GM19397 (cell line): ENCODE measurements around the gene GABBR2.

ENCODE experiments used
- ATAC-seq: cut with Tn5 transposase; IDR thresholded peaks from one replicate; pipeline ENCODE4 v1.9.1; 2021; ENCODE audit warnings: mild to moderate bottlenecking, moderate library complexity; ENCODE audit not compliant: unreplicated experiment

Gene GABBR2

GRCh38 chr9:98708933-98709911 lies at the start of gene GABBR2:
Gene GABBR2 (minus strand): TSS chr9:98708935. CDS start chr9:98708737, 198 bp downstream.
- ATAC-seq: no peak

DNA sequence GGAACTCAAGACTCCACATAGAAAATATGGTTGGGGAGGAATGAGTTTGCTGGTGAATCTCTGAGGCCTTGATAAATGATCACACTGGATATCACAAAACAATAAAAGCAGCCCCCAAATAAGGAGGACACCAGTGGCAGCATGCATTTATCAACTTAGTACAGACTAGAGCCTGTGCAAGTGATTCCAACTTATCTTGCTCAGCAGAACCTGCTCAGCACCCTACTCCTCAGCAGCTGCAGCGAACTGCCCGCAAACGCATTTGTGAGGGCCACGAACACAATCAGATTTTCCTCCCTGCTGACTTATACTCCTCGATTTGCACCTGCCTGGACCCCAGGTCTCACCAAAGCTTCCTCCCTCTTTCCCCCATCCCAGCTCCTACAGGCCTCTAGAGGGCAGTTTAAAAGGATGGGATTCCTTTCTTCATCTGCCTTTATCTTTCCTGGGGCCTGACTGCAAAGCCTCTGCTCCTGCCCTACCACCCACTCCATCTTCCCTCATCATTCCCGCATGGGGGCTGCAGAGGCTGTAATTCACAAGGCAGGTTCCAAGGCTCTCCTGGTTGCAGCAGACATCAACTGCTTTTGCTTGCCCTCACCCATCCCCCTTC lies 46.4 kb upstream of the GABBR2 start:
- no peak for ATAC-seq

GRCh38 chr9:98751210-98751609 lies 42.5 kb upstream of the GABBR2 start:
- no peak for ATAC-seq

DNA sequence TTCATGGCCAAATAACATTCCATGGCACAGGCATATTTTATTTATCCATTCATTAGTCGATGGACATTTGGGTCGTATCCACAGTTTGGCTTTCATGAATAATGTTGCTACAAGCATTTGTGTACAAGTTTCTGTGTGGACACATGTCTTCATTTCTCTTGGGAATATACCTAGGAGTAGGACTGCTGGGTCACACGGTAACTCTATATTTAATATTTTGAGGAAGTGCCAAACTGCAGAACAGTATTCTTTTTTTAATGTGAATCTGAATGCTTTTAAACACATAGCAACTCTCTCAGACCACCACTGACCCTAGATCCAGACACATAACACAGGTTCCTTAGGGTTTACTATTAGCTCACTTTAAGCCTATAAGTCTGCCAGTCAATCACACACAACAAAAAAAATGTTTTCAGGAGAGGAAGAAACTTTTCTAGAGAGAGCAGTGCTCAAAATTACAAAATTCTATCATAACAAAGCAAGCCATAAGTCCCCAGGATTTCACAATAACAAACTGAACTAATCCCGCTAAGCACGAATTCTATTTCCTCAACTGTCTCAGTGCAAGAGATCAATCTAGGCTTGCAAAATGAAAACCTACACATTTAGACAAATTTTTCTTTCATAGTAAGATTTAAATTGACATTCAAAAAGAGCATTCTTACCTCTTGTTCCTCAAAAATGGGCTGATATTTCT lies 41.8 kb upstream of the GABBR2 start:
- no peak for ATAC-seq

DNA sequence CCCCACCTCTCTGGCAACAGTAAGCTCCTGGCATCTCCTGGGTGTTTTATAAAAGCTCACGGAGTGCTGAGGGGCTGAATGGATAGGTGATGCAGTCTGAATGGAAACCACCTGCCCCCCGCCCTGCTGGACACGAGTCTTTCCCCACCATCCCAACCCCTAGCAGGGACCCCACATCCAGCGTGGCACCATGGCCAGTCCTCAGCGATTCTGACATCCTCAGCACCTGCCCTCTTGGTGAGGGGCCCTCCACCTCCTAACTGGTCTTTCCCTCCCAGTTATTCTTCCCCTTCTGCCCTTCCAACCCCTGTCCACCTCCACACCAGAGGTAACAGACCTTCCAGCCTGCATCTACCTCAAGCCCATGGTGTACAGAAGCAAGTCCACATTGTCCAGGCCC lies 38.7 kb upstream of the GABBR2 start:
- ATAC-seq: no peak

- no peak for ATAC-seq
These were observed 36.7 kb upstream of the GABBR2 start for GRCh38 chr9:98745470-98745869.

DNA sequence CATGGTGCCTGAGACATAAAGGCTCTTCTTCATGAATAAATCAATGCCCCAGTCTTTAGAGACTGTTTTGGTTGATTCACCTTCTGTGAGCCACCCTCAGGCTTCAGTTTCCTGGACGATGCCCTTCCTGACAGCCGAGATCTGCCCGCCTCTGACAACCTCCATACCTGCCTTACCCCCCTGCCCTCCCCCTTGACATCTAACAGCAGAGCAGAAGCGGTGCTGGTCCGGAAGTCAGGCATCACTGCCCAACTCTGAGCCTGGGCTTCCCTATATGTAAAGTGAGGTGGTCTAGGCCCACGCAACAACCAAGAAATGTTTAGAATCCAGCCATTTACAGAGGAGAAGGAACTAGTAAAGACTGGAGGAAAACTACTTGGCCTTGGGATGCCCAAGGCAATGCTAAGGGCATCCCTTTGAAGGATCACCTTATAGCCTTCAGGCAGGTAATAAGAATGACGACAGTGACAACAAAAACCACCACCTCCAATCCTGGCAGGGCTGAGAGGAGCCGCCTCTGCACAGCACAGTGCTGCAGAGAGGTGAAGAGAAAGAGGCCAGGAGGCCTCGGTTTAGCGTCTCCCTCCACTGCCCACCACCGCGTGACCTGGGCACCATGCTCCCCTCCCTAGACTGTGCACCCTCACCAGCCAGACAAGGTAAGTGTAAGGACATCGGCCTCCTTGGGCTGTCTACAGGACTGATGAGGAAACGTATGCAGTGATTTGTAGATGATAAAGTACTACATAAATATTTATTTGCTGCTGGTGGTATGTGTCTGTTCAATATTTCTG lies 35.3 kb upstream of the GABBR2 start:
- ATAC-seq: no peak

- ATAC-seq: no peak
These were observed 34.6 kb upstream of the GABBR2 start for GRCh38 chr9:98743329-98743728.

GRCh38 chr9:98742325-98743280 lies 33.9 kb upstream of the GABBR2 start:
- no peak for ATAC-seq

DNA sequence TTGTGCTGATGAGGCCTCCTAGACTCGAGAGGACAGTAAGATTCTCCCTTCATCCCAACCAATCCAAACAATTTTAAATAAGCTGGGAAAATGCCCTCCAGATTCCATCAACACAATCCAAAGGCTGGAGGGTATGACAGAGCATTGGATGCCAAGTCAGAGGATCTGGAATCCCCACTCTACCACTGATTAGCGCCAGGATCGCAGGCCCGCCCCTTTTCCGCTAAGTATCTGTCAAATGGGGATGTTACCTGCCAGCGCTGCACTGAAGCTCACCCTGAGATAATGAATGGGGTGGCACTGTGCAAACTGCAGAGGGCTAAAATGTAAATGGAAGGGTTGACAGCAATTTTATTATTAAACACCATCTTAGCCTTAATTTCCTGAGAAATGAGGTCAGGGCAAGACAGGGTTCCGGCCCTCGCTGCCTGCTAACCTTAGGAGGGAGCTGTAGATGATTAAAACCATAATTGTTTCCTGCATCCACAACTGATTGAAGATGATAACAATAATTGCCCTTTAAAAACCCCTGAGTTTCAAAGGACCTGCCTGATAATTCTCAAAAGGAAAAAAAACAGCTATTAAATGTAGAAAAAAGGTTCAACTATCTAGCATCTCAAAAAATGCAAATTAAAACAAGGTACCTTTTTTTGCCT lies 31.6 kb upstream of the GABBR2 start:
- no peak for ATAC-seq

DNA sequence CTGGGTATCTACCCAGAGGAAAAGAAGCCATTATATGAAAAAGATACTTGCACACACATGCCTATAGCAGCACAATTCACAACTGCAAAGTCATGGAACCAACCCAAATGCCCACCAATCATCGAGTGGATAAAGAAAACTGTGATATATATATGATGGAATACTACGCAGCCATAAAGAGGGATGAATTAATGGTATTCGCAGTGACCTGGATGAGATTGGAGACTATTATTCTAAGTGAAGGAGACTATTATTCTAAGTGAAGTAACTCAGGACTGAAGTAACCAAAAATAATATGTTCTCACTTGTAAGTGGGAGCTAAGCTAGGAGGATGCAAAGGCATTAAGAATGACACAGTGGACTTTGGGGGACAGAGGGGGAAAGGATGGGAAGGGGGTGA lies 30.0 kb upstream of the GABBR2 start:
- ATAC-seq: no peak

GRCh38 chr9:98736226-98736625 lies 27.5 kb upstream of the GABBR2 start:
- ATAC-seq: no peak

DNA sequence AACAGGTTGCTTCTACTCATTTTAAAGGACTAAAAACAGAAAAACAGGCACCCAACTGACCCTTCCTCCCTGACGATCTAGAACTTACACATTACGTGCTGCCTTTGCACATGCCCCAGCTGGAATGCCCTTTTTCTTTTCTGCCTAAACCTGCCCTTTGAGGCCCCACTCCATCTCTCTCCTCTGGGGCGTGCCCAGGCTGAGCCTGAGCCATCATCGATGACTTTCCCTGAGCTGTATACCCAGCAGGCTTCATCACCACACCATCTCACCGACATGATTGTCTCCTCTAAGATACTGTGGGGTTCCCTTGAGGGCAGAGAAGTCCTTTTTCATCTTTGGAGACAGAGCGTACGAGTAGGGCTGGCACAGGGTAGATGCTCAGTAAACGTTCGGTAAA lies 24.1 kb upstream of the GABBR2 start:
- ATAC-seq: no peak

GRCh38 chr9:98732091-98732490 lies 23.4 kb upstream of the GABBR2 start:
- ATAC-seq: no peak

- ATAC-seq: no peak
These were observed 22.1 kb upstream of the GABBR2 start for GRCh38 chr9:98730871-98731270.

- ATAC-seq: no peak
These were observed 19.8 kb upstream of the GABBR2 start for GRCh38 chr9:98728500-98728899.

GRCh38 chr9:98727428-98727827 lies 18.7 kb upstream of the GABBR2 start:
- ATAC-seq: no peak

GRCh38 chr9:98726735-98727134 lies 18.0 kb upstream of the GABBR2 start:
- ATAC-seq: no peak
